GM12872 (cell line): ENCODE data around the gene TAF4.

Experiments used
- CTCF ChIP-seq: IDR thresholded peaks from 3 replicates; pipeline ENCODE4 v1.5.1; 2011; ENCODE audit warnings: low read depth, mild to moderate bottlenecking, low read length, moderate library complexity; ENCODE audit not compliant: insufficient read depth

TAF4 gene

GRCh38 chr20:61924858-61925554 lies 140.7 kb downstream of the TAF4 start:
- no peak for TF ChIP-seq CTCF
